ENCODE measurements around the gene SLC36A2.

SLC36A2 gene

GRCh38 chr5:151288180-151288579 is 59.2 kb downstream of the SLC36A2 start:
- no peak overlapping the region for H3K4me3 ChIP-seq (ENCODE audit: low read depth in 1 of 2, low read length in 2 of 2)
- no peak overlapping the region for H3K27ac ChIP-seq (ENCODE audit: low read depth, low read length)
- no peaks in the 10 kb centered on the region for H3K4me1 ChIP-seq (ENCODE audit: control insufficient read depth in 1 of 2, insufficient read depth in 2 of 2, low read length in 2 of 2)
- H3K9me3 ChIP-seq (ENCODE audit: control insufficient read depth in 1 of 2, low read length in 2 of 2): no peaks in the 10 kb centered on the region
- no peak overlapping the region for H3K9ac ChIP-seq (ENCODE audit: low read depth in 1 of 2, low read length in 2 of 2)
- no peaks in the 10 kb centered on the region for H3K27me3 ChIP-seq (ENCODE audit: control insufficient read depth in 1 of 2, insufficient read depth in 2 of 2, low read length in 2 of 2)
- H3K36me3 ChIP-seq (ENCODE audit: control insufficient read depth in 1 of 2, insufficient read depth in 2 of 2, low read length in 2 of 2): no peaks in the 10 kb centered on the region

- Histone ChIP-seq H3K9me3 (ENCODE audit: control insufficient read depth in 1 of 2, low read length in 2 of 2) (no peaks in the 10 kb centered on the region), H3K27me3 (ENCODE audit: control insufficient read depth in 1 of 2, insufficient read depth in 2 of 2, low read length in 2 of 2) (no peaks in the 10 kb centered on the region), H3K27ac (ENCODE audit: low read depth, low read length) (no peak overlapping the region), H3K9ac (ENCODE audit: low read depth in 1 of 2, low read length in 2 of 2) (no peak overlapping the region), H3K4me1 (ENCODE audit: control insufficient read depth in 1 of 2, insufficient read depth in 2 of 2, low read length in 2 of 2) (no peaks in the 10 kb centered on the region), H3K4me3 (ENCODE audit: low read depth in 1 of 2, low read length in 2 of 2) (no peak overlapping the region), H3K36me3 (ENCODE audit: control insufficient read depth in 1 of 2, insufficient read depth in 2 of 2, low read length in 2 of 2) (no peaks in the 10 kb centered on the region)
These were observed 61.1 kb downstream of the SLC36A2 start for GRCh38 chr5:151286246-151286645.

GRCh38 chr5:151285683-151286082 is 61.7 kb downstream of the SLC36A2 start:
- H3K27ac ChIP-seq (ENCODE audit: low read depth, low read length): no peak overlapping the region
- H3K36me3 ChIP-seq (ENCODE audit: control insufficient read depth in 1 of 2, insufficient read depth in 2 of 2, low read length in 2 of 2): no peaks in the 10 kb centered on the region
- no peak overlapping the region for H3K4me3 ChIP-seq (ENCODE audit: low read depth in 1 of 2, low read length in 2 of 2)
- no peaks in the 10 kb centered on the region for H3K9me3 ChIP-seq (ENCODE audit: control insufficient read depth in 1 of 2, low read length in 2 of 2)
- H3K27me3 ChIP-seq (ENCODE audit: control insufficient read depth in 1 of 2, insufficient read depth in 2 of 2, low read length in 2 of 2): no peaks in the 10 kb centered on the region
- H3K4me1 ChIP-seq (ENCODE audit: control insufficient read depth in 1 of 2, insufficient read depth in 2 of 2, low read length in 2 of 2): no peaks in the 10 kb centered on the region
- no peak overlapping the region for H3K9ac ChIP-seq (ENCODE audit: low read depth in 1 of 2, low read length in 2 of 2)

GRCh38 chr5:151284392-151284967 is 62.9 kb downstream of the SLC36A2 start:
- H3K36me3 ChIP-seq (ENCODE audit: control insufficient read depth in 1 of 2, insufficient read depth in 2 of 2, low read length in 2 of 2): no peaks in the 10 kb centered on the region
- no peak overlapping the region for H3K27ac ChIP-seq (ENCODE audit: low read depth, low read length)
- no peak overlapping the region for H3K4me3 ChIP-seq (ENCODE audit: low read depth in 1 of 2, low read length in 2 of 2)
- no peaks in the 10 kb centered on the region for H3K27me3 ChIP-seq (ENCODE audit: control insufficient read depth in 1 of 2, insufficient read depth in 2 of 2, low read length in 2 of 2)
- H3K4me1 ChIP-seq (ENCODE audit: control insufficient read depth in 1 of 2, insufficient read depth in 2 of 2, low read length in 2 of 2): no peaks in the 10 kb centered on the region
- H3K9me3 ChIP-seq (ENCODE audit: control insufficient read depth in 1 of 2, low read length in 2 of 2): no peaks in the 10 kb centered on the region
- no peak overlapping the region for H3K9ac ChIP-seq (ENCODE audit: low read depth in 1 of 2, low read length in 2 of 2)

GRCh38 chr5:151283120-151283825 is 64.1 kb downstream of the SLC36A2 start:
- Histone ChIP-seq H3K9me3 (ENCODE audit: control insufficient read depth in 1 of 2, low read length in 2 of 2) (no peaks in the 10 kb centered on the region), H3K9ac (ENCODE audit: low read depth in 1 of 2, low read length in 2 of 2) (no peak overlapping the region), H3K4me1 (ENCODE audit: control insufficient read depth in 1 of 2, insufficient read depth in 2 of 2, low read length in 2 of 2) (no peaks in the 10 kb centered on the region), H3K27ac (ENCODE audit: low read depth, low read length) (no peak overlapping the region), H3K27me3 (ENCODE audit: control insufficient read depth in 1 of 2, insufficient read depth in 2 of 2, low read length in 2 of 2) (no peaks in the 10 kb centered on the region), H3K36me3 (ENCODE audit: control insufficient read depth in 1 of 2, insufficient read depth in 2 of 2, low read length in 2 of 2) (no peaks in the 10 kb centered on the region), H3K4me3 (ENCODE audit: low read depth in 1 of 2, low read length in 2 of 2) (no peak overlapping the region)

GRCh38 chr5:151281001-151281639 is 66.2 kb downstream of the SLC36A2 start:
- Histone ChIP-seq H3K9ac (ENCODE audit: low read depth in 1 of 2, low read length in 2 of 2) (no peak overlapping the region), H3K36me3 (ENCODE audit: control insufficient read depth in 1 of 2, insufficient read depth in 2 of 2, low read length in 2 of 2) (no peaks in the 10 kb centered on the region), H3K9me3 (ENCODE audit: control insufficient read depth in 1 of 2, low read length in 2 of 2) (no peaks in the 10 kb centered on the region), H3K4me1 (ENCODE audit: control insufficient read depth in 1 of 2, insufficient read depth in 2 of 2, low read length in 2 of 2) (no peaks in the 10 kb centered on the region), H3K27me3 (ENCODE audit: control insufficient read depth in 1 of 2, insufficient read depth in 2 of 2, low read length in 2 of 2) (no peaks in the 10 kb centered on the region), H3K4me3 (ENCODE audit: low read depth in 1 of 2, low read length in 2 of 2) (no peak overlapping the region), H3K27ac (ENCODE audit: low read depth, low read length) (no peak overlapping the region)

GRCh38 chr5:151280443-151280842 is 66.9 kb downstream of the SLC36A2 start:
- no peak overlapping the region for H3K27ac ChIP-seq (ENCODE audit: low read depth, low read length)
- H3K36me3 ChIP-seq (ENCODE audit: control insufficient read depth in 1 of 2, insufficient read depth in 2 of 2, low read length in 2 of 2): no peaks in the 10 kb centered on the region
- no peaks in the 10 kb centered on the region for H3K4me1 ChIP-seq (ENCODE audit: control insufficient read depth in 1 of 2, insufficient read depth in 2 of 2, low read length in 2 of 2)
- no peak overlapping the region for H3K9ac ChIP-seq (ENCODE audit: low read depth in 1 of 2, low read length in 2 of 2)
- H3K27me3 ChIP-seq (ENCODE audit: control insufficient read depth in 1 of 2, insufficient read depth in 2 of 2, low read length in 2 of 2): no peaks in the 10 kb centered on the region
- H3K9me3 ChIP-seq (ENCODE audit: control insufficient read depth in 1 of 2, low read length in 2 of 2): no peaks in the 10 kb centered on the region
- no peak overlapping the region for H3K4me3 ChIP-seq (ENCODE audit: low read depth in 1 of 2, low read length in 2 of 2)

- no peak overlapping the region for H3K4me3 ChIP-seq (ENCODE audit: low read depth in 1 of 2, low read length in 2 of 2)
- no peaks in the 10 kb centered on the region for H3K4me1 ChIP-seq (ENCODE audit: control insufficient read depth in 1 of 2, insufficient read depth in 2 of 2, low read length in 2 of 2)
- no peak overlapping the region for H3K9ac ChIP-seq (ENCODE audit: low read depth in 1 of 2, low read length in 2 of 2)
- no peaks in the 10 kb centered on the region for H3K36me3 ChIP-seq (ENCODE audit: control insufficient read depth in 1 of 2, insufficient read depth in 2 of 2, low read length in 2 of 2)
- no peaks in the 10 kb centered on the region for H3K9me3 ChIP-seq (ENCODE audit: control insufficient read depth in 1 of 2, low read length in 2 of 2)
- H3K27me3 ChIP-seq (ENCODE audit: control insufficient read depth in 1 of 2, insufficient read depth in 2 of 2, low read length in 2 of 2): no peaks in the 10 kb centered on the region
- H3K27ac ChIP-seq (ENCODE audit: low read depth, low read length): no peak overlapping the region
These were observed 68.5 kb downstream of the SLC36A2 start for GRCh38 chr5:151278845-151279244.

GRCh38 chr5:151275803-151276202 is 71.6 kb downstream of the SLC36A2 start:
- Histone ChIP-seq H3K27me3 (ENCODE audit: control insufficient read depth in 1 of 2, insufficient read depth in 2 of 2, low read length in 2 of 2) (no peaks in the 10 kb centered on the region), H3K36me3 (ENCODE audit: control insufficient read depth in 1 of 2, insufficient read depth in 2 of 2, low read length in 2 of 2) (peaks cover 0 to 4% of the 10 kb centered on the region in 2 donors), H3K4me3 (ENCODE audit: low read depth in 1 of 2, low read length in 2 of 2) (no peak overlapping the region), H3K27ac (ENCODE audit: low read depth, low read length) (no peak overlapping the region), H3K4me1 (ENCODE audit: control insufficient read depth in 1 of 2, insufficient read depth in 2 of 2, low read length in 2 of 2) (no peaks in the 10 kb centered on the region), H3K9me3 (ENCODE audit: control insufficient read depth in 1 of 2, low read length in 2 of 2) (no peaks in the 10 kb centered on the region), H3K9ac (ENCODE audit: low read depth in 1 of 2, low read length in 2 of 2) (no peak overlapping the region)

- H3K4me3 ChIP-seq (ENCODE audit: low read depth in 1 of 2, low read length in 2 of 2): no peak overlapping the region
- no peaks in the 10 kb centered on the region for H3K27me3 ChIP-seq (ENCODE audit: control insufficient read depth in 1 of 2, insufficient read depth in 2 of 2, low read length in 2 of 2)
- no peaks in the 10 kb centered on the region for H3K4me1 ChIP-seq (ENCODE audit: control insufficient read depth in 1 of 2, insufficient read depth in 2 of 2, low read length in 2 of 2)
- no peaks in the 10 kb centered on the region for H3K9me3 ChIP-seq (ENCODE audit: control insufficient read depth in 1 of 2, low read length in 2 of 2)
- no peak overlapping the region for H3K27ac ChIP-seq (ENCODE audit: low read depth, low read length)
- H3K9ac ChIP-seq (ENCODE audit: low read depth in 1 of 2, low read length in 2 of 2): no peak overlapping the region
- peaks cover 0 to 8% of the 10 kb centered on the region in 2 donors for H3K36me3 ChIP-seq (ENCODE audit: control insufficient read depth in 1 of 2, insufficient read depth in 2 of 2, low read length in 2 of 2)
These were observed 72.7 kb downstream of the SLC36A2 start for GRCh38 chr5:151274666-151275065.
